ENCODE data around the gene STX2. TPM values are rescaled to one million over a fixed set of nuclear protein-coding genes. Genes with fewer than 3 reads are reported as not detected.

STX2 gene
- total and polyA plus RNA-seq, 10 of the 15 experiments (the other 5 are each of a cell fraction or from before 2014, with no cell fraction given), result 6.0 to 22.2 (median 10.0) TPM

- TF ChIP-seq REST (IDR thresholded peaks at IDR 0.05; ENCODE audit: low read depth, low read length), result peak; percentile 40; the same call in 1 of the 2 replicates
Observed at GRCh38 chr12:130870442-130871285, 31.6 kb upstream of the STX2 start (continued).

DNA sequence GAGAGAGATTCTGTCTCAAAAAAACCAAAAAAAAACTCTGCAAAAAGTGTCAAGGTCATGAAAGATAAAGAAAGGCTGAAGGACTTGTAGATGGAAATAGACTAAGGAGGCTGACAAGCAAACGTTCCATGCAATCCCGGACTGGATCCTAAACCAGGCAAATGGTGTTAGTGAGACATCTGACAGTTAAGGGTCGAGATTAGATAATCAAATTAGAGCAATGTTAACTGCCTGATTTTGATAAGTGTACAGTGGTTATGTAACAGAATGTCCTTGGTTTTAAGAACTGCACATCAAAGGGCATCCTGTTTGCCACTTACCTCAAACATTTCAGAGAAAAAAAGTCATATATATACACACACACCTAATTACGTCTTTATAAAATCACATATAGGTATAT lies 29.4 kb upstream of the STX2 start:
- WGBS (ENCODE audit: insufficient coverage, insufficient replicate concordance, low lambda C conversion rate, missing lambda C conversion rate), result 88% methylated on average over 4 of the region's 4 CpGs
- ChIA-PET CTCF (no interaction called here), POLR2A (no interaction called here), SMC1A (ENCODE audit: uncharacterized antibody, unreplicated experiment) (no interaction called here), RAD21 (ENCODE audit: unreplicated experiment) (no interaction called here)
- no peak overlapping the region for H2AFZ ChIP-seq (ENCODE audit: control insufficient read depth, low read depth, low read length)
- no peak for FAIRE-seq
- peaks cover 22% of the 10 kb centered on the region for H3K79me2 ChIP-seq (ENCODE audit: control insufficient read depth, insufficient read depth, low read length)
- H3K4me1 ChIP-seq (ENCODE audit: control insufficient read depth, insufficient read depth, low read length), result peaks cover 4% of the 10 kb centered on the region; the same call in 1 of the 2 replicates
- H4K20me1 ChIP-seq (ENCODE audit: control insufficient read depth, insufficient read depth), result no peaks in the 10 kb centered on the region
- no peak for DNase-seq (ENCODE audit: low read depth, low spot score)
- H3K9ac ChIP-seq (ENCODE audit: control insufficient read depth, insufficient read depth, low read length), result no peak overlapping the region
- H3K9me3 ChIP-seq (replicated peaks; ENCODE audit: control insufficient read depth, insufficient read depth, low read length), result no peaks in the 10 kb centered on the region
- in situ Hi-C loops (cut with MboI) (no loop called here), intact Hi-C loops (cut with micrococcal nuclease; ENCODE audit: unreplicated experiment) (no loop called here)
- H3K36me3 ChIP-seq (ENCODE audit: control insufficient read depth in 2 of 2, insufficient read depth in 2 of 2, low read length in 1 of 2), result 0 out of 4 replicates have a peak, but pooled peaks cover 0 to 4% of the 10 kb centered on the region in 2 experiments
- H3K27me3 ChIP-seq (replicated peaks in 1 of 2; ENCODE audit: control insufficient read depth in 2 of 2, insufficient read depth in 2 of 2, low read length in 1 of 2), result no peaks in the 10 kb centered on the region
- H3K4me3 ChIP-seq, result no peak overlapping the region
- no peak for ATAC-seq
- BruUV-seq (replicated peaks), result no TSS peak
- H3K27ac ChIP-seq (ENCODE audit: control insufficient read depth, insufficient read depth), result no peak overlapping the region
- H3K4me2 ChIP-seq (ENCODE audit: control insufficient read depth, insufficient read depth), result no peak overlapping the region
- no peak for TF ChIP-seq RELB (IDR thresholded peaks at IDR 0.05; ENCODE audit: low read depth)
- TF ChIP-seq MYB (IDR thresholded peaks at IDR 0.05; ENCODE audit: borderline replicate concordance, low read depth, low read length), result no peak
- no peak for TF ChIP-seq EP300 (IDR thresholded peaks at IDR 0.05; ENCODE audit: borderline replicate concordance in 1 of 2, control insufficient read depth in 1 of 2, low read depth in 2 of 2, low read length in 2 of 2)
- TF ChIP-seq MEF2A (IDR thresholded peaks at IDR 0.05; ENCODE audit: insufficient read depth, low read depth, low read length), result no peak
- no peak for TF ChIP-seq IRF4 (IDR thresholded peaks at IDR 0.05; ENCODE audit: low read depth, low read length)
- no peak for TF ChIP-seq HDGF (IDR thresholded peaks at IDR 0.05)
- TF ChIP-seq ZNF217 (IDR thresholded peaks at IDR 0.05), result no peak
- TF ChIP-seq, protein P1, sequence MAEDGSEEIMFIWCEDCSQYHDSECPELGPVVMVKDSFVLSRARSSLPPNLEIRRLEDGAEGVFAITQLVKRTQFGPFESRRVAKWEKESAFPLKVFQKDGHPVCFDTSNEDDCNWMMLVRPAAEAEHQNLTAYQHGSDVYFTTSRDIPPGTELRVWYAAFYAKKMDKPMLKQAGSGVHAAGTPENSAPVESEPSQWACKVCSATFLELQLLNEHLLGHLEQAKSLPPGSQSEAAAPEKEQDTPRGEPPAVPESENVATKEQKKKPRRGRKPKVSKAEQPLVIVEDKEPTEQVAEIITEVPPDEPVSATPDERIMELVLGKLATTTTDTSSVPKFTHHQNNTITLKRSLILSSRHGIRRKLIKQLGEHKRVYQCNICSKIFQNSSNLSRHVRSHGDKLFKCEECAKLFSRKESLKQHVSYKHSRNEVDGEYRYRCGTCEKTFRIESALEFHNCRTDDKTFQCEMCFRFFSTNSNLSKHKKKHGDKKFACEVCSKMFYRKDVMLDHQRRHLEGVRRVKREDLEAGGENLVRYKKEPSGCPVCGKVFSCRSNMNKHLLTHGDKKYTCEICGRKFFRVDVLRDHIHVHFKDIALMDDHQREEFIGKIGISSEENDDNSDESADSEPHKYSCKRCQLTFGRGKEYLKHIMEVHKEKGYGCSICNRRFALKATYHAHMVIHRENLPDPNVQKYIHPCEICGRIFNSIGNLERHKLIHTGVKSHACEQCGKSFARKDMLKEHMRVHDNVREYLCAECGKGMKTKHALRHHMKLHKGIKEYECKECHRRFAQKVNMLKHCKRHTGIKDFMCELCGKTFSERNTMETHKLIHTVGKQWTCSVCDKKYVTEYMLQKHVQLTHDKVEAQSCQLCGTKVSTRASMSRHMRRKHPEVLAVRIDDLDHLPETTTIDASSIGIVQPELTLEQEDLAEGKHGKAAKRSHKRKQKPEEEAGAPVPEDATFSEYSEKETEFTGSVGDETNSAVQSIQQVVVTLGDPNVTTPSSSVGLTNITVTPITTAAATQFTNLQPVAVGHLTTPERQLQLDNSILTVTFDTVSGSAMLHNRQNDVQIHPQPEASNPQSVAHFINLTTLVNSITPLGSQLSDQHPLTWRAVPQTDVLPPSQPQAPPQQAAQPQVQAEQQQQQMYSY (CRISPR knock-in tag; IDR thresholded peaks at IDR 0.05), result no peak
- no peak for TF ChIP-seq MAX (IDR thresholded peaks at IDR 0.05; ENCODE audit: low read depth, low read length)
- TF ChIP-seq ESRRA (IDR thresholded peaks at IDR 0.05; ENCODE audit: low read length), result no peak
- TF ChIP-seq HCFC1 (IDR thresholded peaks at IDR 0.05; ENCODE audit: low read length), result no peak
- TF ChIP-seq SP1 (IDR thresholded peaks at IDR 0.05; ENCODE audit: low read depth, low read length), result no peak

Measured in GM12878 (cell line).